HEK293T (cell line): ENCODE data around the gene CYP21A2.

Experiments
- CTCF ChIA-PET: fragments of 350-600 bp; formaldehyde crosslinking; extraction: SDS; loops from one replicate; lab custom pipeline; 2021; ENCODE audit warnings: antibody characterized with exemption, inconsistent platforms; lab: Yijun Ruan, JAX
- POLR2A ChIA-PET: fragments of 350-600 bp; formaldehyde crosslinking; extraction: SDS; loops from one replicate; lab custom pipeline; 2020; ENCODE audit warnings: antibody characterized with exemption, inconsistent platforms; lab: Yijun Ruan, JAX
- DNase-seq: peaks from one replicate; pipeline ENCODE4 v3.0.0; 2012; ENCODE audit warnings: mixed read lengths; ENCODE audit errors: extremely low spot score
- ARNT ChIP-seq: fragments of 450-650 bp; IDR thresholded peaks from 2 replicates; pipeline ENCODE4 v1.6.1; 2017; ENCODE audit warnings: mild to moderate bottlenecking
- BHLHE40 ChIP-seq: fragments of 450-650 bp; IDR thresholded peaks from 2 replicates; pipeline ENCODE4 v1.6.1; 2016; ENCODE audit warnings: mild to moderate bottlenecking, moderate library complexity, borderline replicate concordance
- CTBP1 ChIP-seq: fragments of 450-650 bp; IDR thresholded peaks from 2 replicates; pipeline ENCODE4 v1.6.1; 2016; ENCODE audit warnings: borderline replicate concordance
- ELF4 ChIP-seq: fragments of 450-650 bp; IDR thresholded peaks from 2 replicates; pipeline ENCODE4 v1.6.1; 2017; ENCODE audit warnings: antibody characterized with exemption
- FOXA1 ChIP-seq: fragments of 450-650 bp; IDR thresholded peaks from 2 replicates; pipeline ENCODE4 v1.6.1; 2016; ENCODE audit warnings: mild to moderate bottlenecking
- FOXK2 ChIP-seq: fragments of 450-650 bp; IDR thresholded peaks from 2 replicates; pipeline ENCODE4 v1.6.1; 2016; ENCODE audit warnings: mild to moderate bottlenecking
- FOXM1 ChIP-seq: fragments of 450-650 bp; IDR thresholded peaks from 2 replicates; pipeline ENCODE4 v1.6.1; 2017; ENCODE audit warnings: mild to moderate bottlenecking, borderline replicate concordance
- HDGF ChIP-seq: fragments of 450-650 bp; IDR thresholded peaks from 2 replicates; pipeline ENCODE4 v1.6.1; 2017; ENCODE audit warnings: antibody characterized with exemption, borderline replicate concordance
- L3MBTL2 ChIP-seq: fragments of 450-650 bp; conservative IDR thresholded peaks from 2 replicates; pipeline ENCODE4 v1.6.1; 2016; ENCODE audit warnings: mild to moderate bottlenecking
- LEF1 ChIP-seq: fragments of 450-650 bp; IDR thresholded peaks from 2 replicates; pipeline ENCODE4 v1.6.1; 2017; ENCODE audit warnings: mild to moderate bottlenecking, borderline replicate concordance
- NFRKB ChIP-seq: fragments of 450-650 bp; IDR thresholded peaks from 2 replicates; pipeline ENCODE4 v1.6.1; 2016; ENCODE audit warnings: mild to moderate bottlenecking, moderate library complexity
- PKNOX1 ChIP-seq: fragments of 450-650 bp; IDR thresholded peaks from 2 replicates; pipeline ENCODE4 v1.6.1; 2016
- SP1 ChIP-seq: fragments of 450-650 bp; IDR thresholded peaks from 2 replicates; pipeline ENCODE4 v1.6.1; 2017
- SUZ12 ChIP-seq: fragments of 450-650 bp; IDR thresholded peaks from 2 replicates; pipeline ENCODE4 v1.6.1; 2016; ENCODE audit warnings: mild to moderate bottlenecking
- TARDBP ChIP-seq: fragments of 450-650 bp; IDR thresholded peaks from 2 replicates; pipeline ENCODE4 v1.6.1; 2016
- ZNF384 ChIP-seq: fragments of 450-650 bp; IDR thresholded peaks from 2 replicates; pipeline ENCODE4 v1.6.1; 2016

Gene CYP21A2

GRCh38 chr6:32068867-32069266 lies 30.7 kb downstream of the CYP21A2 start:
- ChIA-PET CTCF (no interaction called here), POLR2A (interaction anchor here (1.7 kb wide), 1 partner anchor 108 kb away, joined by 4 read pairs; no protein-coding TSS in a partner anchor)
- no peak for DNase-seq
- no peak for TF ChIP-seq FOXM1
- TF ChIP-seq TARDBP, result no peak
- TF ChIP-seq ZNF384, result no peak
- no peak for TF ChIP-seq FOXA1
- no peak for TF ChIP-seq PKNOX1
- no peak for TF ChIP-seq ELF4
- TF ChIP-seq FOXK2, result no peak
- no peak for TF ChIP-seq ARNT
- no peak for TF ChIP-seq BHLHE40
- TF ChIP-seq HDGF, result no peak
- no peak for TF ChIP-seq CTBP1
- TF ChIP-seq SUZ12, result no peak
- no peak for TF ChIP-seq L3MBTL2
- TF ChIP-seq LEF1, result no peak
- no peak for TF ChIP-seq NFRKB
- no peak for TF ChIP-seq SP1

GRCh38 chr6:32069460-32069859 lies 31.2 kb downstream of the CYP21A2 start:
- no peak for TF ChIP-seq NFRKB
- no peak for TF ChIP-seq FOXK2
- no peak for TF ChIP-seq HDGF
- no peak for TF ChIP-seq SP1
- TF ChIP-seq CTBP1, result no peak
- TF ChIP-seq LEF1, result no peak
- no peak for TF ChIP-seq BHLHE40
- no peak for TF ChIP-seq ZNF384
- no peak for TF ChIP-seq SUZ12
- TF ChIP-seq TARDBP, result no peak
- no peak for TF ChIP-seq FOXA1
- TF ChIP-seq PKNOX1, result no peak
- CTCF ChIA-PET, result no interaction called here
- no peak for DNase-seq
- POLR2A ChIA-PET, result interaction anchor here (1.7 kb wide), 1 partner anchor 108 kb away, joined by 4 read pairs; no protein-coding TSS in a partner anchor

GRCh38 chr6:32069878-32070515 lies 31.8 kb downstream of the CYP21A2 start:
- TF ChIP-seq ZNF384, result no peak
- no peak for TF ChIP-seq TARDBP
- CTCF ChIA-PET, result no interaction called here
- no peak for DNase-seq
- POLR2A ChIA-PET, result interaction anchor here (1.7 kb wide), 1 partner anchor 107 kb away, joined by 4 read pairs; no protein-coding TSS in a partner anchor

GRCh38 chr6:32070814-32071543 lies 32.8 kb downstream of the CYP21A2 start:
- POLR2A ChIA-PET, result no interaction called here
- CTCF ChIA-PET, result no interaction called here
- TF ChIP-seq HDGF, result no peak
- no peak for TF ChIP-seq PKNOX1
- no peak for TF ChIP-seq ARNT
- TF ChIP-seq LEF1, result no peak
- TF ChIP-seq FOXK2, result no peak
- TF ChIP-seq BHLHE40, result no peak
- TF ChIP-seq FOXM1, result no peak
- no peak for TF ChIP-seq SUZ12
- no peak for TF ChIP-seq FOXA1
- TF ChIP-seq SP1, result no peak
- no peak for TF ChIP-seq TARDBP
- TF ChIP-seq ZNF384, result no peak
- TF ChIP-seq NFRKB, result no peak
- no peak for TF ChIP-seq L3MBTL2
- no peak for TF ChIP-seq ELF4
- DNase-seq, result no peak

GRCh38 chr6:32073101-32073500 lies 34.9 kb downstream of the CYP21A2 start:
- CTCF ChIA-PET, result no interaction called here
- POLR2A ChIA-PET, result no interaction called here
- no peak for TF ChIP-seq TARDBP
- TF ChIP-seq SP1, result no peak
- TF ChIP-seq FOXA1, result no peak
- no peak for TF ChIP-seq ARNT
- no peak for TF ChIP-seq NFRKB
- no peak for DNase-seq

GRCh38 chr6:32073613-32074012 lies 35.4 kb downstream of the CYP21A2 start:
- DNase-seq, result no peak
- ChIA-PET POLR2A (no interaction called here), CTCF (no interaction called here)
- TF ChIP-seq PKNOX1 (no peak), NFRKB (no peak), SUZ12 (no peak), HDGF (no peak), BHLHE40 (no peak)
